G401 (cell line): ENCODE measurements around the gene SSNA1. TPM values are rescaled to one million over a fixed set of nuclear protein-coding genes. Genes with fewer than 3 reads are reported as not detected.

Experiments used
- DNase-seq: peaks from one replicate; pipeline ENCODE4 v3.0.0-alpha.2; 2015; ENCODE audit warnings: low spot score
- in situ Hi-C: cut with HindIII; loops from 2 replicates; pipeline ENCODE4 v1.10.0; 2016; ENCODE audit warnings: low sequenced_read_pairs, mixed read lengths
- total RNA-seq: library from RNA; depleted of rRNA; stranded (reverse); fragments of >200 nt; shearing (Covaris generic); gene quantifications from 2 replicates; pipeline ENCODE4 v1.2.3, GENCODE V29; 2014

The SSNA1 gene
- total RNA-seq, 1 experiment from 2014 or later = 95.8 TPM

DNA sequence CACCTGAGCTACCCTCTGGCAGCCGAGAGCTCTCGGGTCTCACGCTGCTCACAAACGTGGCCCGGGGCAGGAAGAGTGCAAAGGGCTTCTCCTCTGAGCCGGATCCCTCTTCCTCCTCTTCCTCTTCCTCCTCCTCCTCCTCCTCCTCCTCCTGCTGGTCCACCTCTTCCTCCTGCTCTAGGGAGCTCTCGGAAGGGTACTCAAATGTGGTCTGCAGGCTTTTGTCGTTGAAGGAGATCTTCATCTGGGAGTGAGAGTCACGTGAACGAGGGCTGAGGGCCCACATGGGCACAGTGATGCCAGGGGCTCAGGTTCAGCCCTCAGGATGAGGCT lies 3.9 kb downstream of the SSNA1 start:
- DNase-seq = no peak
- in situ Hi-C loops = no loop called here

DNA sequence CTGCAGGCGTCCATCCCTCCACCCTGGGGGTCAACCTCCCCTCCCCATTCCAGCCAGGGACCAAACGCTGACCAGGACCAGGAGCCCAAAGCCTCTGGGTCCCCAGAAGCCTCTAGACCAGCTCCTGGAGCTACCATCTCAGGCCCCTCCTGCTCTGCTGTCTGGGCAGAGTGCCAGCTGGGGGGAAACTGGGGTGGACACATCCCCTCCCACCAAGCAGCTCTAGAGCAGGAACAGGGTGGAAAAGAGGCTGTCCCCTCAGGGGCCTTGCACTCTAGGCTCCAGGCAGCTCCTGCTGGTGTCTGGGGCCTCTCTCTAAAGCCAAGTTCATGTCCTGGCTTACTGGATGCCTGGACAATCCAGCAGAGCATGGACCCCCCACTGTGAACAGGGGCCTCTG lies 4.4 kb downstream of the SSNA1 start:
- no peak for DNase-seq
- in situ Hi-C loops = no loop called here

DNA sequence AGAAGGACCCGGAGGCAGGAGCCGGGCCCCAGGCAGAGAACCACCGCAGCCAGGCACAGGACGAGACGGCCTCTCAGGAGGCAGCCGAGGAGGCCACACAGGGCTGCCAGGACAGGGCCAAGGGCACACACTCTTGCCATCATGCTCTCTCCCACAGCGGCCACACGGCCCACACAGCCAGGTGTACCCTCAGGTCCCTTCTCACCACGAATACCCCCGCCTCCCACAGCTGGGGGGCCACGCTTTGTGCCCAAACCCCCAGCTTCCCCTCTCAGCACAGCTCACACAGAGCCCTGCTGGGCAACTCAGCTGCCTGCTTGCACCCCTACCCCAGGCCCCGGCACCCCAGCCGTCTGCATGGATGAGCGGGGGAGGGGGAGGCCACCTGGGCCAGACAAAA lies 5.3 kb downstream of the SSNA1 start:
- no peak for DNase-seq
- in situ Hi-C loops = no loop called here

DNA sequence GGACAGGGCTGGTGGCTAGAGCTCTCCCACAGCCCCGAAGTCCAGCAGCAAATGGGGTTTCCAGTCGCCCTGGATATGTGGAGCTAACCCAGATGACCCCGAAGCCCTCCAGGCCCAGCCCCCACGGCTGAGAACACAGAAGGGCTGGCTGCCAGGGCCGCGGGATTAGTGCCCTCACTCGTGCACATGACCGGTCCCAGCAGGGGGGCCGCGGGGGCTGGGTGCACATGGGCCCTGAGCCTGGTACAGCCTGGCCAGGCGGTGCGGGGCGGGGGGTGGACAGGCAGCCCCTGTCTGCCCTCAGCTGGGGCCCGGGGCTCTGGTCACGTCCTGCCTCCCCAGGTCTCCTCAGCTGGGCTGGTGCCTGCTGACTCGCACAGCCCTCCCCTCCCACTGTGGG lies 5.9 kb downstream of the SSNA1 start:
- in situ Hi-C loops = no loop called here
- DNase-seq = no peak

DNA sequence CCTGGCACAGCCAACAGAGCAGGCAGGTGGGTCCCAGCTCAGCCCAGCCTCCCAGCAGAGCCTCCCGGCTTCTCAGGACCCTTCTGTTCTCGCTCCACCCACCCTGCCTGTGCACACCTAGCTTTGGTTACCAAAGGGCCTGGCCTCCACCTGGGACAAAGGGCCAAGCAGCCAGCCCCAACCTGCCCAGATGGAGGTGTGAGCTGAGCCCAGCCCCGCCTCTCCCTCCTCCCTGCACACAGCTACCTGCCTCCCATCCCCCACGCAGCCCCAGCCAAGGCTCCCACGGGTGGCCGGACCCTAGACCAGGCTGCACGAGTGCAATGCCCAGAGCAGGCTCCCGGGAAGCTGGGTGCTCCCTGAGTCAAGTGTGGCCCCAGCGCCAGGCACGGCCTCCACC lies 6.4 kb downstream of the SSNA1 start:
- in situ Hi-C loops = no loop called here
- DNase-seq = peak; percentile 40

DNA sequence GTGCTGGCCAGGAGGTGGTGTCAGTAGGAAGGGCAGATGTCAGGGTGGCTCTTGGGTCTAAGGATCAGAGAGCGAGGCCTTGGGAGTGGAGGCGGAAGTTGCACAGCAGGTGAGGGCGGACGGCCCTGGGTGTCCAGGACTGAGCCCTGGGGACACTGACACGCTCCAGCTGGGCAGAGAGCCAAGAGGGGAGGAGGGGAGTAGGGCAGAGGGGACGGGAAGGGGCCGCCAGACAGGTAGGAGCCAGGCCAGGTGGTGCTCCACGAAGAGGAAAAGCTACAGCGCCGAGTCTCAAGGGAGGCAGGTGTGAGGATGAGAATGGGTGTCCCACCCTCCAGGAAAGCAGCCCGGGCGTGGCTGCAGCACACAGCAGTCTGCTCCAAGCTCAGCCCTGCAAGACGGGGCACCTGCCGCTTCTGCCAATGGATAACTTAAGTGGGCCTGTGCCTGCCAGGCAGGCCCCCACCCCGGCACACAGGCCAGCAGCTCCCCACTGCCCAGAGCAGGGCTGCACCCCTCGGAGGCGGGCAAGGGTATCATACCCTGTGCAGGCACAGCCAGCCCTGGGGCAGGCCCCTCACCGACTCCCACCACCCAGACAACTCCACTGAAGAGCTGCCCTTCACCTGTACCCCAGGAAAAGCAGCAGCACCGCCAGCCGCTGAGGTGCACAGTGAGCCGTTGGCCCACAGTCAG lies 7.2 kb downstream of the SSNA1 start:
- in situ Hi-C loops = no loop called here
- peak; percentile 30 for DNase-seq

DNA sequence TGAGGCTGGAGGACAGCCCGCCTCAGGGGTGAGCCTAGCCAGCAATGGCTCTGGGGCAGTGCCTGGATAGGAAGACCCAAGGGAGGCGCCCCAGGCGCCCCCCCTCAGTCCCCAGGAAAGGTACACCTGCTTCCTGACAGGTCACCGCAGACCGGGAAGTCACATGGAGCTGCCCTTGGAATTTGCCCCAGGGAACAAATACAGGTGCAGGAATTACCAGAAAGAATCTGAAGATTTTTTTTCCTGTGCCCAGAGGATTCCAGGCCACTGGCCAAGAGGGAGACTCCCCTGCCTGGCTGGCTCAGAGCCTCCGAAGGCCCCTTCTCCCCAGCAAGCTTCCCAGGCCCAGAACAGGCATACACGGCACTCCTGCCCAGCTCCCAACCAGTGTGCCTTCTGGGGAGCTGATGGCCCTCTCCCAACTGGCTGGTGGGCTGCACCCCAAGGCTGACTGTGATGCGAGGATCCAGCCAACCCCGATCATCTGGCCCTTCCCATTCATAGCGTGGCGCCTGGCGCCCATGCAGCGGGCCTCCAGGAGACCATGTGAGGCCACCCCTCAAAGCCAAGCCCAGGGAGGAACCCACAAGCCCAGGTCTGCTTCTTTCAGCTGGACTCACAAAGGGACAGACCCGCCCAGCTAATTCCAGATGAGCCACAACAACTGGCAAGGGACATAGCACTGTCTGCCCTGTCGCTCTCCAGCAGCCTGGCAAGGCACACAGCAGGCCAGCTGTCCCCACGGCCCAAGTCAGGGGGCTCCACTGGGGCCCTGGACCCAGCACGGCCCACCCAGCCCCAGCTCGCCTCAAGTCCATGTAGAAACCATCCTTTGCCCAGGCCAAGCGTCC lies 9.8 kb downstream of the SSNA1 start:
- in situ Hi-C loops = no loop called here
- peak; percentile 68 for DNase-seq

DNA sequence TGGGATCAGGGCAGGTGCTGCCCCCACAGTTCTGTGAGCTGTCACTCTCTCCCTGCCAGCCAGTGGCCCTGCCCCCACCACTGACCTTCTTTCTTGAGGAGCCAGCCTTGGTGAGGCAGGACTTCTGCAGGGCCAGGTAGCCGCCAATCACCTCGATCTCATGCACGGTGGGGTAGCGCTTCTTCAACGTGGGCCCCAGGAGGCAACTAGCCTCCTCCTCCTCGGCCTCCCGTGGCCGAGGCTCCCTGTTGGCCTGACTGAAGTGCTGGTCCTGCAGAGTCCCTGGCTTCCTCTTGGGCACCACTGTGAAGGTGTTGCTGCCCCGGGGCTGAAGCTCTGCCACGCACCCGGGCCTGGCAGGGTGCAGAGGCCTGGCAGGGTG lies 10.4 kb downstream of the SSNA1 start:
- DNase-seq = peak; percentile 87
- in situ Hi-C loops = no loop called here

DNA sequence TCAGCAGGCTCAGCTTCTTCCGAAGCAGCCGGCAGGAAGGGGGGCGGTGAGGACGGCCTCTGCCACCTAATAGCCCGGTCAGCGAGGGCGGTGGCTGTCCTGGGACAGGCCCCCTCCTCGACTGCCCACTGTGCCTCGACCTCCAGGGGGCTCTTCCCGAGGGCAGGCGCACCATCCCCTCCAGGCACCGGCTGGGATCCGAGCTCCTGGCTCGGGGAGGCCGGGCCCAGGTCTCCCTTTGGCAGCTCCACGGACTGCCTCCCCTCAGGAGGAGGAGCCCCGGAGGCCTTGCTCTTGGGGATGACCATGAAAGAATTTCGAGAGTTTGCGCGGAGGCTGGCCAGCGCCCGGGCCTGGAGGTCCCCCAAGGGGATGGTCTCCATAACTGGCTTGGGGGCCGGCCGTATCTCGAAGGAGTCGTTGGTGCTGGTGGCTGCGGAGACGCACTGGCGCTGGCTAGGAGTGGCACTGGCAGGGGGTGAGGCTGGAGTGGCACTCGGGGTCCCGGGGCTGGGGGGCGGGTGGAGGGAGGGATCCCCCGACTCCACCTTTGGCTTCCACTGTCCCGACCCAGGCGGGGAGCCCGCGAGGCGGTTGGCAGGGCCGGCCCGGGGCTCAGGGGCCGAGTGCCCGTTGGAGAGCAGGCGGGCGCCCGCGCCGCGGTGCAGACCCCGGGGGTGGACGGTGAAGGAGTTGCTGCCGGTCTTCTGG lies 11.1 kb downstream of the SSNA1 start:
- DNase-seq = no peak
- in situ Hi-C loops = no loop called here

DNA sequence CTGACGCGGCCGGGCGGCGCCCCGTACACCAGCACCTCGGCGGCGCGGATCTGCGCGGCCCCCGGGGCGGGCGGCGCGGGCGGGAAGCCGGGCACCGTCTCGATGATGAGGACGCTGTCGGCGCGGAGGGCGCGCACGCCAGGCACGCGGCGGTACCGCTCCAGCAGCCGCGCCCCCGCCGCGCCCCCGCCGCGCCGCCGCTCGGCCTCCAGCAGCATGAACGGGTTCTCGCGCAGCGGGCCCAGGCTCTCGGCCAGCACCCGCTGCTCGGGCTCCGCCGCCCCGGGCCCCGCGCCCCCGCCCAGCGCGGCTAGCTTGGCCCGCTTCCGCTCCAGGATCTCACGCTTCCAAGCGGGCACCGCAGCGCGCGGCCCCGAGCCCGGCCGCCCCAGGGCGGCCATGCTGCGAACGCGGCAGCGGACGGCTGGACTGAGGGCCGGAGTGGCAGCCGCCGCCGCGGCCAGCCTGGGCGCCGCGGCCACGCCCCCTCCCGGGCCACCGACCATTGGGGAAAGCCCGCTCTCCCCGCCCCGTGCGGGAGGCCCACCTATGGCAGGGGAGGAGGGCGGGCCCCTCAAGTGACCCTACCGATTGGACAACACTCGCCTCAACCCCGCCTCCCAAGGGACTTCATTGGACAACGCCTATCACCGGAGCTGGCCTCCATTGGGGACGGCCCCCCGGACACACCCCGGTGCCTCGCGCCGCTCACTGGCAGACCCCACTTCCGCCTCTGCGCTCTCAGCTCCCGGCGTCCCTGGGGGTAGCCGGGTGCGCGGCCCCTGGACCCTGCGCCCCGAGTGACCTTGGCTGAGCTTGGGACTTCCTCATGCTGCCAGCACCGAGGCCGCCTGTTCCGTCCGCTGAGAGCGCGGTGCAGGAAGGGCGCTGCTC lies 12.1 kb downstream of the SSNA1 start, which contains the start of gene TPRN:
TPRN (minus strand) TSS at position 431 of the 894 bp plus-strand sequence; CDS start at position 401, 30 bp downstream.
- DNase-seq = peak; percentile 99
- in situ Hi-C loops = no loop called here

DNA sequence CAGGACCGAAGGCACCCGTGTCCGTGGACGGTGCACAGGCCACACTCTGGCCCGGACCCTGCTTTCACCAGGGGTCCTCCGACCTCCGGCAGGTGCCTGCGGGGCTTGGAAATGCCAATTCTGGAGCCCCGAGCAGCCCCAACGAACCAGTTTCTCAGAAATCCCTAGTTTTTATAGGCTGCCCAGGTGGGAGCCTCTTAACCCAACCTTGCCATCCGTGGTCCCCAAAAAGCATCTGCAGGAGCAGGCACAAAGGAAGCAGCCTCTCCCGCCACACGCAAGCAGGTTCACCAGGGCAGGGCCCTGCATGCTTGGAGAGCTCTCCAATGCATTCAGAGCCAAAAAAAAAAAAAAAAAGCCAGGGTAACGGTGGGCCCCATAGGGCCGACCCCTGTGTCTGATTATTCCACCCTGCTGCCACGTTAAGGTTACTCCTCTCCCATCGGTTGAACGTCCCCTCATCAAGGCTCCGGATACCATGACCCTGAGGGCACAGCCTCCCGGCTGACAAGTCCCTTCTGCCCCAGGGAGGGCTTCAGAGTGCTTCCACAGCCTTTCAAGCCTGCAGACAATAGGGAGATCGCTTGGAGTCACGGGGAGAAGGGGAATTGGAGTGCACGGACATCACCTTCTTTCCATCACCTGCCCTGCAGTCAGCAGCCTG lies 12.9 kb downstream of the SSNA1 start:
- no peak for DNase-seq

DNA sequence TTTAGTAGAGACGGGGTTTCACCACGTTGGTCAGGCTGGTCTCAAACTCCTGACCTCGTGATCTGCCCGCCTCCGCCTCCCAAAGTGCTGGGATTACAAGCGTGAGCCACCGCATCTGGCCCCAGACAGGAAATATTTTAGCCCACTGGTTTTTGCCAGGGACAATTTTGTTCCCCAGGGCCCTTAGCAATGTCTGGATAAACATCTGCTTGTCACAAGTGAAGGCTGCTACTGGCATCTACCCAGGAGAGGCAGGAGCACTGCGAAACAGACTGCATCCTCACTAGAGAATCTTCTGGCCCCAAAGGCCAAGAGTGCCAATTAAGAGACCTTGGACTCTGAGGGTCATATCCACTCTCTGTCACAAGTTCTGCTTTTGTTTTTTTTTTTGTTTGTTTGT lies 14.5 kb downstream of the SSNA1 start:
- DNase-seq = no peak
- in situ Hi-C loops = no loop called here

More for the DNA sequence above, 12.9 kb downstream of the SSNA1 start:
- in situ Hi-C loops = no loop called here

DNA sequence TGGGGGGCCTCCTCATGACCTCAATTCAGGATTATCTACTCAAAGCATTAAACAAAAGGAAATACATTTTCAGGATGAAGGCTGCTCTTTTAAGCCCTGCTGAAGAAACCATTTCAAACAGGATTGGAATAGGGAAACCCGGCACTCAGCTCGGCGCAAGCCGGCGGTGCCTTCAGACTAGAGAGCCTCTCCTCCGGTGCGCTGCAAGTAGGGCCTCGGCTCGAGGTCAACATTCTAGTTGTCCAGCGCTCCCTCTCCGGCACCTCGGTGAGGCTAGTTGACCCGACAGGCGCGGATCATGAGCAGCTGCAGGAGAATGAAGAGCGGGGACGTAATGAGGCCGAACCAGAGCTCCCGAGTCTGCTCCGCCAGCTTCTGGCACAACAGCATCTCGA lies 16.3 kb downstream of the SSNA1 start:
- DNase-seq = no peak
- in situ Hi-C loops = no loop called here

DNA sequence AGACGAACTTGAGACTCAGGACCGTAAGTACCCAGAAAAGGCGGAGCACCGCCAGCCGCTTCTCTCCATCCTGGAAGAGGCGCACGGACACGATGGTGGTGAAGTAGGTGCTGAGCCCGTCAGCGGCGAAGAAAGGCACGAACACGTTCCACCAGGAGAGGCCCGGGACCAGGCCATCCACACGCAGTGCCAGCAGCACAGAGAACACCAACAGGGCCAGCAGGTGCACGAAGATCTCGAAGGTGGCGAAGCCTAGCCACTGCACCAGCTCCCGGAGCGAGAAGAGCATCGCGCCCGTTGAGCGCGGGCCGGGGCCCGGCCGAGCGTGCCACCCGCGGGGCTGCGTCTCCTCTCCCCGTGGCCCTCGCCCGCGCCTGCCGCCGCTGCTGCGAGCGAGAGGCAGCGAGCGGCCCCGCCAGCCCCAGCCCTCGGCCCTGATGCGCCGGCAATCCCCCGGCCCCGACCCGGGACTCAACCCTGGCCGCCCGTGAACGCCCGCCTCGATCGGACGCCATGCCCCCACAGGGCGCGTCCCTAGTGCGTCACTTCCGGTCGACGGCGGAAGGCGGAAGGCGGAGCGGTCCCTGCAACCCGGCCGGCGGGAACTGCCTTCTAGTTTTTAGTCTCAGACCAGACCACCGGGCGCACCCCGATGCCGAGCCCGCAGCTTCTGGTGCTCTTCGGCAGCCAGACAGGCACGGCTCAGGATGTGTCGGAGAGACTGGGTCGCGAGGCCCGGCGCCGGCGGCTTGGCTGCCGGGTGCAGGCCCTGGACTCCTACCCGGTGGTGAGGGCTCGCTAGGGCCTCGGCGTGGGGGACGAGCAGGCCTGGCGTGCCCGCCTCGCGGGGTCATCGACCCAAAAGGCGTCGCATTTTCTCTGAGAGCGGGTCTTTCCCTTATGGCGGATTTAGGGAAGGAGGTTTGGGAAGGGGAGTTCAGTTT lies 16.9 kb downstream of the SSNA1 start, which contains the start of the genes NDOR1 and TMEM203:
NDOR1 (plus strand) TSS at position 575 of the 944 bp plus-strand sequence; CDS start at position 653, 78 bp downstream.
TMEM203 (minus strand) TSS at position 523 of the 944 bp plus-strand sequence; CDS start at position 289, 234 bp downstream.
- peak; percentile 89 for DNase-seq
- in situ Hi-C loops = no loop called here

DNA sequence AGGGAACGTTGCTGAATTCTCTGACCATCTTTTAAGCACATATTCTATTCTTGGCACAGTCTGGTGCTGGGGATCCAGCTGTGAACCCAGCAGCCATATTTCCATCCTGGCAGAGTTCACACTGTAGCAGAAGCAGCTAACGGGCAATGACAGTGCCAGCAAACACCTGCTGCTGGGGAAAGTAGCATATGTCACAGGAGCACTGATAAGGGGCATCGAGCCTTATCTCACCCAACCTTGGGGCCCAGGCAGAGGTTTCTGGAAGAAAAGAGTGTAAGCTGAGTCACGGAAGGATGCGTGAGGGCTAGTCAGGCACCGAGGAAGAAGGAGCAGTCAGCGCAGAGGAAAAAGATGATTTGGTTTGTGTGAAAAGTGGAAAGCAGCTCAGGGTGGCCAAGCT lies 18.1 kb downstream of the SSNA1 start:
- DNase-seq = no peak
- in situ Hi-C loops = no loop called here

DNA sequence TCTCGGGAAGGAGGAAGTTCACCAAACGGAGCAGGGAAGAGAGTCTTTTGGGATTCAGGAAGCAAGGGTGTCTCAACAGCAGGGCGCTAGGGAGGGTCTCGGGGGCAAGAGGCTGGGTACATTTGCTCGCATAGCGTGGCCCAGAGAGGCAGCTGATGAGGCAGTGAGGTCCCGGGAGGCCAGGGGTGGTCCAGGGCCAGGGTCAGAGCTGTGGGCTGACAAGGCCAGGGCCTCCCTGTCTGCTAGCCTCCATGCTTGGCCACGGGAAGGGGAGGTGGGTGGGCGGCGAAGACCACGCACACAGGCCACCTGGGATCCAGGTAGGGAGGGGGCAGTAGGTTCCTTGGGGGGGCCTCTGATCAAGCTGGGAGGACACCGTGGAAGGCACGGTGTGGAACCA lies 23.1 kb downstream of the SSNA1 start:
- DNase-seq = no peak
- in situ Hi-C loops = no loop called here

DNA sequence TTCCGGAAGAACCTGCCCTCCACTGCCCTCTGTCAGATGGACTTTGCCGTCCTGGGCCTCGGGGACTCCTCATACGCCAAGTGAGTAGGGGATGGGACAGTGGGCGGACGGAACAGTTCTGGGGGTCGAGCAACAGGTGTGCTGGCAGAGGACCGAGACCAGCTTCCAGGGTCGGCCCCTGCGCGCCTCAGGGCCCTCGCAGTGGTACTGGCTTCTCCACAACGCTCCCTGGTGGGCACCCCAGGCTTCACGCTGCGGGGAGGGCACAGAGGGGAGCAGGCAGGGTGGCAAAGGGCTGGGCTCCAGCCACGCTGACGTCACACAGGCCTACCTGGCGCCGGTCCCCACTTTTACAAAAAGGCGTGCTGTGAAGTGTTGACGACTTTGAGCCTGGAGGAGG lies 24.0 kb downstream of the SSNA1 start:
- in situ Hi-C loops = no loop called here
- DNase-seq = no peak
